Activated T-helper 1 cell treated with anti-CD3 and anti-CD28 coated beads, Interleukin-12 subunit alpha, Interleukin-12 subunit beta, Interleukin-2, Interleukin-4 antibody, amounts not matched to agents 30 ng/mL and 10 ng/mL and 1 ng/mL, durations not matched to agents 14 hours and 24 hours and 36 hours (primary cell): ENCODE data around the gene SH3TC1. TPM values are rescaled to one million over a fixed set of nuclear protein-coding genes. Genes with fewer than 3 reads are reported as not detected.

Source experiments
- DNase-seq: peaks from one replicate; pipeline ENCODE4 v3.0.0; 2021; ENCODE audit warnings: low spot score
- H3K27ac Mint-ChIP-seq: one replicate; pipeline ENCODE4 v1.8.0; 2021; ENCODE audit warnings: mild to moderate bottlenecking, mixed read lengths
- H3K27me3 Mint-ChIP-seq: one replicate; pipeline ENCODE4 v1.8.0; 2022; ENCODE audit warnings: mild to moderate bottlenecking, moderate library complexity, mixed read lengths; ENCODE audit not compliant: insufficient read depth
- H3K36me3 Mint-ChIP-seq: one replicate; pipeline ENCODE4 v1.8.0; 2021; ENCODE audit warnings: low read depth, mixed read lengths
- H3K4me1 Mint-ChIP-seq: one replicate; pipeline ENCODE4 v1.8.0; 2021; ENCODE audit warnings: low read depth, mixed read lengths
- H3K4me3 Mint-ChIP-seq: one replicate; pipeline ENCODE4 v1.8.0; 2021; ENCODE audit warnings: mild to moderate bottlenecking, moderate library complexity, mixed read lengths
- H3K9me3 Mint-ChIP-seq: one replicate; pipeline ENCODE4 v1.8.0; 2021; ENCODE audit warnings: mixed read lengths
- intact Hi-C: fragments of 100-400 bp; cut with micrococcal nuclease; formaldehyde crosslinking; loops from one replicate; pipeline ENCODE4 v1.15.1; 2024
- total RNA-seq: library from RNA; stranded (reverse); gene quantifications from 2 replicates; pipeline ENCODE4 v1.2.3, GENCODE V29; 2022

Gene SH3TC1
- total RNA-seq, 1 donor from 2014 or later, result 25.4 TPM

GRCh38 chr4:8259743-8260430 lies 60.8 kb downstream of the SH3TC1 start:
- intact Hi-C loops, result no loop called here
- H3K27me3 Mint-ChIP-seq, result peaks cover 1% of the 10 kb centered on the region
- no peaks in the 10 kb centered on the region for H3K36me3 Mint-ChIP-seq
- no peak overlapping the region for H3K4me3 Mint-ChIP-seq
- no peak for DNase-seq
- H3K27ac Mint-ChIP-seq, result no peak overlapping the region
- H3K4me1 Mint-ChIP-seq, result no peaks in the 10 kb centered on the region
- no peaks in the 10 kb centered on the region for H3K9me3 Mint-ChIP-seq

DNA sequence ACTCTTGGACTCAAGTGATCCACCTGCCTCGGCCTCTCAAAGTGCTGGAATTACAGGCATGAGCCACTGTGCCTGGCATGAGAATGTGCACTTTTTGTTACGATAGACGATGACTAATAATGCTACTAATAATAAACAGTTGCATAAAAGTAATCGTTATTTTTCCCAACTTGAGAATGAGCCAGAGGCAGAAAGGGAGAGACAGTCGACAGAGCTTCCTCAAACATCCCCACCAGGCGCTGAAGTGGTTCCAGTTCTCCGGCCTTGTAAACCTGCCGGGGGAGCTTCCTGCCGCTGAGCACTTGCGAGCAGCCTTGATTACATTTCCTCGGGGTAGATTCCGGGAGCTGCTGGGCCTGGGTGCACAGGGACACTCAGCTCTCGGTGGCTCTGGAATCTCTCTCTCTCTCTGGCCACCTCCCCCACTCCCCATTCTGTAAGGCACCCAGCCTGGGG lies 61.6 kb downstream of the SH3TC1 start:
- Mint-ChIP-seq H3K27me3 (peaks cover 1% of the 10 kb centered on the region), H3K4me1 (no peaks in the 10 kb centered on the region), H3K9me3 (no peaks in the 10 kb centered on the region), H3K36me3 (no peaks in the 10 kb centered on the region), H3K27ac (no peak overlapping the region), H3K4me3 (no peak overlapping the region)
- DNase-seq, result no peak
- intact Hi-C loops, result no loop called here

DNA sequence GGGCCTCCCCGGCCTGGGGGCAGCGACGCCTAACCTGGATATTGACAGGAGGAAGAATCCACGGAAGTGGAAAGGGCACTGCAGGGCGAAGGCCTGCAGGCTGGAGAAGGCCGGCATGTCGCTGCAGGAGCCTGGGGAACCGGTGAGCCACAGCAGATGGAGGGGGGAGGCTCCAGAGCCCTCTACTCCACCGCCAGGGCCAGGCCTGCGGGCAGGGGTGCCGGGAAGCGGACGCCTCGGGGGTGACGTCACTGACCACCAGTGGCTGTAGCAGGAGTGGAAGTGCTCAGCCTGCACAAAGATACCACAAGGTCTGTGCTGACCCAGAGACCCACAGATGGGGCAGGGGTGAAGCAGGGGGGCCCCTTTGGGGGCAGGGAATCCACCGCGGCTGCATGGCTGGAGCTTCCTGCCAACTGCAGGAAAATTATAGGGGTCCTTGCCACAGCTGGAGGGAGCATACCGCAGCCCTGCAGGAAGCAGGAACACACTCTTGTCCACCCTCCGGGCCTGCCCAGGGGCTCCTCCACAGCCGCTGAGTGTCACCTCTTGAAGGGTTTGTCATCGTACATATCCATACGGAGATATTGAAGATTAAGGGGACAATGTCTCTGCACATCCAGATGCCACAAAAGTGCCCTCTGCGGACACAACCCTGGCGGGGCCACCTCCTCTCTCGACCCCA lies 62.9 kb downstream of the SH3TC1 start:
- H3K27me3 Mint-ChIP-seq, result peaks cover 1% of the 10 kb centered on the region
- H3K9me3 Mint-ChIP-seq, result no peaks in the 10 kb centered on the region

GRCh38 chr4:8262637-8263322 lies 63.7 kb downstream of the SH3TC1 start:
- Mint-ChIP-seq H3K4me3 (no peak overlapping the region), H3K27ac (no peak overlapping the region), H3K36me3 (no peaks in the 10 kb centered on the region), H3K4me1 (no peaks in the 10 kb centered on the region), H3K27me3 (peaks cover 1% of the 10 kb centered on the region), H3K9me3 (no peaks in the 10 kb centered on the region)
- DNase-seq, result no peak
- intact Hi-C loops, result no loop called here

More for the DNA sequence above, 62.9 kb downstream of the SH3TC1 start:
- Mint-ChIP-seq H3K36me3 (no peaks in the 10 kb centered on the region), H3K4me3 (no peak overlapping the region), H3K4me1 (no peaks in the 10 kb centered on the region), H3K27ac (no peak overlapping the region)
- intact Hi-C loops, result no loop called here
- DNase-seq, result no peak

DNA sequence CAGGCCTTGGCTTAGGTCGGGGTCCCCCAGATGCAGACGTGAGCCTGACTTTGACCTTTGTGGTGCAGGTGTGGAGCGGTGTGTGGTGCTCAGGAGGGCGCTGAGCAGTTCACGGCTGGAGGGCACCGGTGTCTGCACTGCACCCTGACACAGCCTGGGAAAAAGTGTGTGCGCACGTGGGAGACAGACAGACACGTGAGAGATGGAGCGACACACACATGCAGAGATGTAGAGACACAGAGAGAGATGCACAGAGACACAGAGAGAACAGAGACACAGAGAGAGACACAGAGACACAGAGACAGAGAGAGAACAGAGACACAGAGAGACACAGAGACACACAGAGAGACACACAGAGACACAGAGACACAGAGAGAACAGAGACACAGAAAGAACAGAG lies 64.3 kb downstream of the SH3TC1 start:
- Mint-ChIP-seq H3K27me3 (peaks cover 3% of the 10 kb centered on the region), H3K4me1 (no peaks in the 10 kb centered on the region)
- intact Hi-C loops, result no loop called here

GRCh38 chr4:8264106-8264505 lies 65.0 kb downstream of the SH3TC1 start:
- no peaks in the 10 kb centered on the region for H3K9me3 Mint-ChIP-seq
- H3K27me3 Mint-ChIP-seq, result peaks cover 10% of the 10 kb centered on the region
- H3K4me1 Mint-ChIP-seq, result no peaks in the 10 kb centered on the region
- no peak for DNase-seq
- intact Hi-C loops, result no loop called here
- H3K4me3 Mint-ChIP-seq, result no peak overlapping the region
- H3K27ac Mint-ChIP-seq, result no peak overlapping the region
- no peaks in the 10 kb centered on the region for H3K36me3 Mint-ChIP-seq

More for the DNA sequence above, 64.3 kb downstream of the SH3TC1 start:
- Mint-ChIP-seq H3K36me3 (no peaks in the 10 kb centered on the region), H3K4me3 (no peak overlapping the region), H3K27ac (no peak overlapping the region), H3K9me3 (no peaks in the 10 kb centered on the region)
- no peak for DNase-seq

DNA sequence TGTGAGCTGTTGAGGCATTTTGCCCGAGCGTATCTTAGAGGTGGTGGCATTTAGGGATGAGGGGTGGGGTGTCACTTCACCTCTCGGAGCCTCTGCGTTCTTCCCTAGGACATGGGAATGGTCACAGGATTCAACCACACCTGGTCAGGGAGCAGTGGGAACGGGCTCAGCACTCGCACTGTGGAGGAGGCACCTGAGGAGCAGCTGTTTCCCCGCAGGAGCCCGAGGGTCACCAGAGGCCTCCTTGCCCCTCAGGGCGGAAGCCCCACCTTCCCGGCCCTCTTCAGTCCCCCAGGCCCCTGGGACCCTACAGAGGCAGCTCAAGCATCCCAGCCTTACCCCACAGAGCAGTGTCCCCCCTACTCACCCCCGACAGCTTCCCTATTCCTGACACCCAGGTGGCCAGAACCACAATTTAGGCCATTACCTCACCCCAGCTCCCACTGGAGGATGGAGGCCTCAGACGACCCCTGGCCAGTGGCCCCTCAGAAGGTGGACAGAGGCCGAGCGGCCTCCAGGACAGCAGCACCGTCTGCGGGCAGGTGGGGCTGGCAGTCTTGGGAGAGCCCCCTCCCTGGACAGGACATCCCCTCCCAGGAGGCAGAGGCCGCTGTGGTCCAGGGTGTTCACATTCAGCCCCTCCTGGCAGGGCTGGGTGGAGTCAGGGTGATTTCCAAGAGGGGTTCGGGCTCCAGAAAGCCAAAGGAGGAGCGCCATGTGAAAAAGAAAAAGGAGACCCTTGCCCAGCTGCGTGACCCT lies 66.3 kb downstream of the SH3TC1 start:
- H3K36me3 Mint-ChIP-seq, result no peaks in the 10 kb centered on the region
- DNase-seq, result no peak
- intact Hi-C loops, result no loop called here

GRCh38 chr4:8266088-8266487 lies 67.0 kb downstream of the SH3TC1 start:
- DNase-seq, result no peak
- no peaks in the 10 kb centered on the region for H3K4me1 Mint-ChIP-seq
- H3K36me3 Mint-ChIP-seq, result no peaks in the 10 kb centered on the region
- no peak overlapping the region for H3K27ac Mint-ChIP-seq
- peaks cover 15% of the 10 kb centered on the region for H3K27me3 Mint-ChIP-seq
- no peak overlapping the region for H3K4me3 Mint-ChIP-seq
- intact Hi-C loops, result no loop called here
- H3K9me3 Mint-ChIP-seq, result no peaks in the 10 kb centered on the region

More for the DNA sequence above, 66.3 kb downstream of the SH3TC1 start:
- Mint-ChIP-seq H3K4me1 (no peaks in the 10 kb centered on the region), H3K4me3 (no peak overlapping the region), H3K27me3 (peaks cover 13% of the 10 kb centered on the region), H3K27ac (no peak overlapping the region), H3K9me3 (no peaks in the 10 kb centered on the region)

DNA sequence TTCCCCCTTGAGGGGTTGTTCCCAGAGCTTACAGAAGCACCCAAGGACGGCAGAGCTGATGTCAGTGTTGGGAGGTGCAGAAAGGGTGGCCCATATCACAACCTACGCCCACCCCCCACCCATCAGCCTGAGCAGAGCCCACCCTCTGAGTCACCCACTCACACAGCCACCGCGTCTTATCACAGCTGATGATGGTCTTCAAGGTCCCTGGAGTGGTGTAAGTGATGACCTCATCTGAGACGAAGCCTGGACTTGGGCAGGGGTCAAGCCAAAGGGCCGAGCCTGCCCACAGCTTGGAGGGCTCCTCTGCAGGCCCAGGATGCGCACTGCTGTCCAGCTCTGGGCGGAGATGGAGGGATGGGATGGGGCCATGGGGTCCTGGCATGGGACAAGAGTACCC lies 67.4 kb downstream of the SH3TC1 start:
- no peak overlapping the region for H3K4me3 Mint-ChIP-seq
- intact Hi-C loops, result no loop called here
- peaks cover 15% of the 10 kb centered on the region for H3K27me3 Mint-ChIP-seq

GRCh38 chr4:8267077-8267476 lies 68.0 kb downstream of the SH3TC1 start:
- intact Hi-C loops, result loop anchor here (1.0 kb wide), 1 partner anchor 136 kb away; no protein-coding TSS in a partner anchor
- peaks cover 15% of the 10 kb centered on the region for H3K27me3 Mint-ChIP-seq
- DNase-seq, result peak; percentile 2
- no peak overlapping the region for H3K27ac Mint-ChIP-seq
- H3K36me3 Mint-ChIP-seq, result no peaks in the 10 kb centered on the region
- H3K4me1 Mint-ChIP-seq, result no peaks in the 10 kb centered on the region
- H3K9me3 Mint-ChIP-seq, result no peaks in the 10 kb centered on the region
- no peak overlapping the region for H3K4me3 Mint-ChIP-seq

More for the DNA sequence above, 67.4 kb downstream of the SH3TC1 start:
- Mint-ChIP-seq H3K9me3 (no peaks in the 10 kb centered on the region), H3K27ac (no peak overlapping the region), H3K36me3 (no peaks in the 10 kb centered on the region), H3K4me1 (no peaks in the 10 kb centered on the region)
- DNase-seq, result no peak

DNA sequence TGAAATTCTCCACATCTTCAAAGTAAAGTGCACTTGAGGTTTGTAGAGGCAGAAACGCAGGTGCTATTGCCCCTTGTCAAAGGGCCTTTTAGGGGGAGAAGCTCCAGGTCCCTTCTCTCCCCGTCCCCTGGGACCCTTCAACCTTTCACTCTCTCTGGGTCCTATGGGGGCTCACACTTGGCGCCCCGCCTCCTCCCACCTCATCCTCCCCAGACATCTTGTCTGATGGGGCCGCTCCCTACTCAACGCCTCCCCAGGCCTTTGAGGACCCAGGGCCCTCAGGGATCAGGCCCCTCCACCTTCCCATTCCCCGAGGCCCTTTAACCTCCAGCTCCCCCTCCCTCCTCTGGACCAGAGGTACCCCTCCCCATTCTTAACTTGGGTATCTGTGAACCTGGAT lies 69.1 kb downstream of the SH3TC1 start:
- no peak for DNase-seq
- Mint-ChIP-seq H3K4me3 (no peak overlapping the region), H3K4me1 (no peaks in the 10 kb centered on the region), H3K27me3 (peaks cover 15% of the 10 kb centered on the region), H3K36me3 (no peaks in the 10 kb centered on the region), H3K27ac (no peak overlapping the region), H3K9me3 (no peaks in the 10 kb centered on the region)
- intact Hi-C loops, result no loop called here

GRCh38 chr4:8268901-8269534 lies 69.9 kb downstream of the SH3TC1 start:
- intact Hi-C loops, result no loop called here
- peaks cover 15% of the 10 kb centered on the region for H3K27me3 Mint-ChIP-seq
- no peaks in the 10 kb centered on the region for H3K4me1 Mint-ChIP-seq
- H3K9me3 Mint-ChIP-seq, result no peaks in the 10 kb centered on the region
- H3K4me3 Mint-ChIP-seq, result no peak overlapping the region
- no peaks in the 10 kb centered on the region for H3K36me3 Mint-ChIP-seq
- no peak for DNase-seq
- no peak overlapping the region for H3K27ac Mint-ChIP-seq
